CD4-positive, CD25-positive, alpha-beta regulatory T cell (primary cell): ENCODE data around the gene GJB2. TPM values are rescaled to one million over a fixed set of nuclear protein-coding genes. Genes with fewer than 3 reads are reported as not detected.

Source experiments
- ATAC-seq, 2 donors: fragments of 150-1000 bp; cut with Tn5 transposase; one replicate each; pipeline ENCODE4 v1.10.0; 2021; ENCODE audit warnings: low read depth in 2 of 2, moderate number of reproducible peaks in 2 of 2, moderate library complexity in 1 of 2
- DNase-seq, 3 donors: peaks; one replicate each; pipeline versions ENCODE4 v3.0.0 to v3.0.0-alpha.2; 2012 to 2022; ENCODE audit warnings: mixed read lengths in 1 of 3
- H3K27ac ChIP-seq: one replicate; pipeline ENCODE4 v1.7.0; 2013; ENCODE audit warnings: mild to moderate bottlenecking, low read length; ENCODE audit not compliant: insufficient read depth, poor library complexity, severe bottlenecking
- H3K27me3 ChIP-seq: one replicate; pipeline ENCODE4 v1.7.0; 2013; ENCODE audit warnings: low read length; ENCODE audit not compliant: control insufficient read depth, insufficient read depth
- H3K36me3 ChIP-seq: one replicate; pipeline ENCODE4 v1.7.0; 2013; ENCODE audit warnings: mild to moderate bottlenecking, low read length, moderate library complexity; ENCODE audit not compliant: control insufficient read depth, insufficient read depth
- H3K4me1 ChIP-seq: 2 replicates; pipeline ENCODE4 v1.7.0; 2013; ENCODE audit warnings: mild to moderate bottlenecking, low read length; ENCODE audit not compliant: insufficient read depth, control insufficient read depth, poor library complexity, severe bottlenecking
- H3K4me3 ChIP-seq: one replicate; pipeline ENCODE4 v1.7.0; 2013; ENCODE audit warnings: low read depth, mild to moderate bottlenecking, low read length, moderate library complexity
- H3K9me3 ChIP-seq, 2 experiments: 1 replicate in 1 of 2; 2 replicates in 1 of 2; pipeline ENCODE4 v1.7.0; 2013; ENCODE audit warnings: low read length in 2 of 2, mild to moderate bottlenecking in 1 of 2, moderate library complexity in 1 of 2; ENCODE audit not compliant: control insufficient read depth in 2 of 2
- H3K27ac Mint-ChIP-seq, 3 donors: one replicate each; pipeline ENCODE4 v1.8.0; 2020 to 2022; ENCODE audit warnings: mild to moderate bottlenecking in 3 of 3, mixed read lengths in 3 of 3, moderate library complexity in 2 of 3
- H3K27me3 Mint-ChIP-seq: one replicate; pipeline ENCODE4 v1.8.0; 2022; ENCODE audit warnings: mild to moderate bottlenecking, mixed read lengths
- H3K36me3 Mint-ChIP-seq: one replicate; pipeline ENCODE4 v1.8.0; 2020; ENCODE audit warnings: mixed read lengths
- H3K4me1 Mint-ChIP-seq, 4 donors: one replicate each; pipeline ENCODE4 v1.8.0; 2020 to 2022; ENCODE audit warnings: mixed read lengths in 4 of 4, mild to moderate bottlenecking in 1 of 4
- H3K4me3 Mint-ChIP-seq, 4 donors: one replicate each; pipeline ENCODE4 v1.8.0; 2020 to 2022; ENCODE audit warnings: mild to moderate bottlenecking in 4 of 4, mixed read lengths in 4 of 4, moderate library complexity in 3 of 4
- H3K9me3 Mint-ChIP-seq, 7 donors: one replicate each; pipeline ENCODE4 v1.8.0; 2020 to 2022; ENCODE audit warnings: mixed read lengths in 7 of 7, mild to moderate bottlenecking in 3 of 7, moderate library complexity in 2 of 7
- polyA plus RNA-seq, 4 donors: library from polyadenylated mRNA; unstranded; fragments of 300-500 nt; fragmentation: Illumina TruSeq; gene quantifications; one replicate each; pipeline ENCODE4 v1.2.3, GENCODE V29; 2021
- total RNA-seq: library from RNA; stranded (reverse); gene quantifications from one replicate; pipeline ENCODE4 v1.2.3, GENCODE V29; 2022

The GJB2 gene
- total and polyA plus RNA-seq, 5 donors from 2014 or later = not detected

GRCh38 chr13:20227288-20227687 is 34.5 kb upstream of the GJB2 start:
- H3K4me3 Mint-ChIP-seq = no peak overlapping the region
- H3K27me3 Mint-ChIP-seq = peaks cover 30% of the 10 kb centered on the region
- H3K36me3 Mint-ChIP-seq = no peaks in the 10 kb centered on the region
- peaks cover 0 to 2% (median 0%) of the 10 kb centered on the region in 7 donors for H3K9me3 Mint-ChIP-seq
- no peak for ATAC-seq
- no peak overlapping the region for H3K27ac Mint-ChIP-seq
- peaks cover 2% of the 10 kb centered on the region for H3K27me3 ChIP-seq
- H3K4me1 ChIP-seq = peaks cover 10% of the 10 kb centered on the region
- no peaks in the 10 kb centered on the region for H3K9me3 ChIP-seq
- no peaks in the 10 kb centered on the region for H3K36me3 ChIP-seq
- DNase-seq = no peak
- H3K4me3 ChIP-seq = no peak overlapping the region
- no peak overlapping the region for H3K27ac ChIP-seq
- H3K4me1 Mint-ChIP-seq = peaks cover 0 to 20% (median 15%) of the 10 kb centered on the region in 4 donors

GRCh38 chr13:20222553-20222952 is 29.8 kb upstream of the GJB2 start:
- Mint-ChIP-seq H3K36me3 (no peaks in the 10 kb centered on the region), H3K4me1 (peaks cover 11 to 13% (median 12%) of the 10 kb centered on the region in 4 donors), H3K4me3 (no peak overlapping the region), H3K27ac (peak overlapping the region in 1 of 3 donors; percentile 20), H3K27me3 (peaks cover 10% of the 10 kb centered on the region), H3K9me3 (peaks cover 0 to 2% (median 0%) of the 10 kb centered on the region in 7 donors)
- Histone ChIP-seq H3K9me3 (no peaks in the 10 kb centered on the region), H3K27ac (no peak overlapping the region), H3K4me1 (no peaks in the 10 kb centered on the region), H3K36me3 (no peaks in the 10 kb centered on the region), H3K27me3 (no peaks in the 10 kb centered on the region), H3K4me3 (no peak overlapping the region)
- no peak for ATAC-seq
- DNase-seq = no peak

GRCh38 chr13:20221772-20222171 is 29.0 kb upstream of the GJB2 start:
- no peak overlapping the region for H3K27ac Mint-ChIP-seq
- H3K27ac ChIP-seq = no peak overlapping the region
- peaks cover 17% of the 10 kb centered on the region for H3K27me3 Mint-ChIP-seq
- H3K9me3 ChIP-seq = no peaks in the 10 kb centered on the region
- H3K36me3 Mint-ChIP-seq = no peaks in the 10 kb centered on the region
- no peak for ATAC-seq
- H3K4me1 Mint-ChIP-seq = peaks cover 11 to 13% (median 12%) of the 10 kb centered on the region in 4 donors
- H3K27me3 ChIP-seq = no peaks in the 10 kb centered on the region
- no peak for DNase-seq
- H3K36me3 ChIP-seq = no peaks in the 10 kb centered on the region
- H3K4me3 Mint-ChIP-seq = no peak overlapping the region
- no peaks in the 10 kb centered on the region for H3K4me1 ChIP-seq
- H3K4me3 ChIP-seq = no peak overlapping the region
- H3K9me3 Mint-ChIP-seq = no peaks in the 10 kb centered on the region

GRCh38 chr13:20219577-20219976 is 26.8 kb upstream of the GJB2 start:
- no peaks in the 10 kb centered on the region for H3K36me3 Mint-ChIP-seq
- peak; percentile 61 to 69 for ATAC-seq

GRCh38 chr13:20217168-20217567 is 24.4 kb upstream of the GJB2 start:
- H3K27ac Mint-ChIP-seq = no peak overlapping the region
- no peak overlapping the region for H3K4me3 Mint-ChIP-seq
- H3K27me3 Mint-ChIP-seq = peaks cover 28% of the 10 kb centered on the region
- H3K9me3 Mint-ChIP-seq = peaks cover 0 to 7% (median 0%) of the 10 kb centered on the region in 7 donors
- no peaks in the 10 kb centered on the region for H3K4me1 ChIP-seq
- no peak overlapping the region for H3K4me3 ChIP-seq
- H3K27me3 ChIP-seq = peaks cover 8% of the 10 kb centered on the region
- no peaks in the 10 kb centered on the region for H3K36me3 Mint-ChIP-seq
- H3K27ac ChIP-seq = no peak overlapping the region
- no peaks in the 10 kb centered on the region for H3K36me3 ChIP-seq
- H3K4me1 Mint-ChIP-seq = peaks cover 11 to 13% (median 12%) of the 10 kb centered on the region in 4 donors
- DNase-seq (no peak), ATAC-seq (no peak)
- H3K9me3 ChIP-seq = no peaks in the 10 kb centered on the region

More at GRCh38 chr13:20219577-20219976, 26.8 kb upstream of the GJB2 start:
- Histone ChIP-seq H3K36me3 (no peaks in the 10 kb centered on the region), H3K9me3 (no peaks in the 10 kb centered on the region), H3K4me3 (peak overlapping the region; percentile 37), H3K27ac (peak overlapping the region; percentile 58), H3K4me1 (no peaks in the 10 kb centered on the region), H3K27me3 (peaks cover under 1% of the 10 kb centered on the region)
- peak overlapping the region in 1 of 4 donors; percentile 3 for H3K4me3 Mint-ChIP-seq
- peaks cover 11 to 13% (median 12%) of the 10 kb centered on the region in 4 donors for H3K4me1 Mint-ChIP-seq
- H3K27me3 Mint-ChIP-seq = peaks cover 21% of the 10 kb centered on the region
- peak overlapping the region in 1 of 3 donors; percentile 83 for H3K27ac Mint-ChIP-seq
- peak in 1 of 3 donors; percentile 76 for DNase-seq
- H3K9me3 Mint-ChIP-seq = peaks cover 0 to 1% (median 0%) of the 10 kb centered on the region in 7 donors

- Histone ChIP-seq H3K9me3 (no peaks in the 10 kb centered on the region), H3K27me3 (peaks cover 15% of the 10 kb centered on the region), H3K36me3 (no peaks in the 10 kb centered on the region), H3K4me1 (no peaks in the 10 kb centered on the region), H3K27ac (no peak overlapping the region), H3K4me3 (no peak overlapping the region)
- DNase-seq (no peak), ATAC-seq (no peak)
- H3K27ac Mint-ChIP-seq = no peak overlapping the region
- H3K9me3 Mint-ChIP-seq = peaks cover 0 to 7% (median 0%) of the 10 kb centered on the region in 7 donors
- H3K4me3 Mint-ChIP-seq = no peak overlapping the region
- no peaks in the 10 kb centered on the region for H3K4me1 Mint-ChIP-seq
- H3K27me3 Mint-ChIP-seq = peaks cover 33% of the 10 kb centered on the region
- H3K36me3 Mint-ChIP-seq = no peaks in the 10 kb centered on the region
These were observed 17.2 kb upstream of the GJB2 start for GRCh38 chr13:20209948-20210347.

- no peak overlapping the region for H3K27ac ChIP-seq
- peak overlapping the region in 1 of 3 donors; percentile 4 for H3K27ac Mint-ChIP-seq
- DNase-seq (no peak), ATAC-seq (no peak)
- no peaks in the 10 kb centered on the region for H3K36me3 Mint-ChIP-seq
- H3K36me3 ChIP-seq = no peaks in the 10 kb centered on the region
- H3K4me3 Mint-ChIP-seq = no peak overlapping the region
- H3K4me3 ChIP-seq = no peak overlapping the region
- H3K4me1 Mint-ChIP-seq = no peaks in the 10 kb centered on the region
- peaks cover 12% of the 10 kb centered on the region for H3K27me3 ChIP-seq
- H3K9me3 ChIP-seq = peaks cover 0 to 4% of the 10 kb centered on the region in 2 experiments
- H3K9me3 Mint-ChIP-seq = peaks cover 0 to 4% (median under 1%) of the 10 kb centered on the region in 7 donors
- H3K27me3 Mint-ChIP-seq = peaks cover 26% of the 10 kb centered on the region
- H3K4me1 ChIP-seq = no peaks in the 10 kb centered on the region
These were observed 14.0 kb upstream of the GJB2 start for GRCh38 chr13:20206698-20207235.
